ENCODE data around the gene LEF1. TPM values are rescaled to one million over a fixed set of nuclear protein-coding genes. Genes with fewer than 3 reads are reported as not detected.

The LEF1 gene
- total and polyA plus RNA-seq, 2 donors (not counting 3 experiments of a cell fraction or from before 2014, with no cell fraction given), result 0.46 TPM; not detected in 1

DNA sequence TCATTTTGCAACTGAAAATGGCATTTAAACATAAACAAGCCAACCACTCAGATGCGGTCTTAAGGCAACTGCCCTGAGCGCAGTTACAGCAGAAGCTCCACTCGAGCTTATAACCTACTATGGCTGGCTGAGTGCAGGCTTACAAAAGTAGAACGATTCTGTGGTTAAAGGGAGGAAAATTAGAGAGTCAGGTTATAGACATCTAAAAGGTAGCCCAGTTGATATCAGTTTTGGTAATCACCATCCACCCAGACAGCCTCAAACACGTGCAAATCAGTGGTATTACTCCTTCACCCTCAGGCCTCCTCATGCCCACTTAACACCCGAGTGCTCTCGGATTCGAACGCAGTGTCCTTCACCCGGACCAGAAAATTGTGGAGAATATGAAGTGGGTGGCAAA is 3.1 kb downstream of the LEF1 start:
- H2AFZ ChIP-seq (ENCODE audit: low read depth, low read length), result no peak overlapping the region
- no peaks in the 10 kb centered on the region for H3K9me1 ChIP-seq (replicated peaks; ENCODE audit: control insufficient read depth, extremely low read depth, insufficient read depth, low read length)
- no peaks in the 10 kb centered on the region for H3K79me2 ChIP-seq (ENCODE audit: control insufficient read depth, insufficient read depth, low read length)
- H3K27ac ChIP-seq (ENCODE audit: insufficient read depth, low read depth, low read length), result no peak overlapping the region
- no TSS peak for BruUV-seq (replicated peaks)
- POLR2A ChIA-PET, result no interaction called here
- intact Hi-C loops (cut with micrococcal nuclease), result loop anchor here (10.0 kb wide), 1 partner anchor 409 kb away; no protein-coding TSS in a partner anchor
- no peak for FAIRE-seq
- DNase-seq (ENCODE audit: low read depth, low spot score), result no peak
- no peaks in the 10 kb centered on the region for H4K20me1 ChIP-seq (replicated peaks; ENCODE audit: control insufficient read depth, extremely low read depth, insufficient read depth, low read length)
- no peaks in the 10 kb centered on the region for H3K9me3 ChIP-seq (replicated peaks; ENCODE audit: control insufficient read depth, insufficient read depth, low read length)
- H3K36me3 ChIP-seq (ENCODE audit: control insufficient read depth in 2 of 2, extremely low read depth in 1 of 2, insufficient read depth in 2 of 2, low read length in 2 of 2), result no peaks in the 10 kb centered on the region
- H3K9ac ChIP-seq (replicated peaks; ENCODE audit: extremely low read depth, insufficient read depth, low read length), result no peak overlapping the region
- H3K4me2 ChIP-seq (ENCODE audit: insufficient read depth, low read length), result no peak overlapping the region
- peaks cover 12% of the 10 kb centered on the region for H3K4me1 ChIP-seq (ENCODE audit: control insufficient read depth, extremely low read depth, insufficient read depth, low read length)
- CTCF ChIA-PET, result interaction anchor here (1.1 kb wide), 1 partner anchor 147 kb away, joined by 3 read pairs; no protein-coding TSS in a partner anchor
- no peak overlapping the region for H3K4me3 ChIP-seq (replicated peaks in 1 of 3; ENCODE audit: insufficient read depth in 1 of 3, low read depth in 1 of 3, low read length in 3 of 3)
- peaks cover 60 to 96% of the 10 kb centered on the region in 2 experiments for H3K27me3 ChIP-seq (ENCODE audit: control insufficient read depth in 2 of 2, insufficient read depth in 2 of 2, low read length in 2 of 2)
- TF ChIP-seq JUN (IDR thresholded peaks at IDR 0.05; ENCODE audit: borderline replicate concordance, insufficient read depth, insufficient read length, low read depth) (no peak), EZH2 (IDR thresholded peaks at IDR 0.05; ENCODE audit: borderline replicate concordance, low read depth, low read length, severe bottlenecking) (no peak)
- dilution Hi-C loops (cut with MboI; ENCODE audit: extremely low pct_ligation_motif_present, low sequenced_read_pairs), result no loop called here

DNA sequence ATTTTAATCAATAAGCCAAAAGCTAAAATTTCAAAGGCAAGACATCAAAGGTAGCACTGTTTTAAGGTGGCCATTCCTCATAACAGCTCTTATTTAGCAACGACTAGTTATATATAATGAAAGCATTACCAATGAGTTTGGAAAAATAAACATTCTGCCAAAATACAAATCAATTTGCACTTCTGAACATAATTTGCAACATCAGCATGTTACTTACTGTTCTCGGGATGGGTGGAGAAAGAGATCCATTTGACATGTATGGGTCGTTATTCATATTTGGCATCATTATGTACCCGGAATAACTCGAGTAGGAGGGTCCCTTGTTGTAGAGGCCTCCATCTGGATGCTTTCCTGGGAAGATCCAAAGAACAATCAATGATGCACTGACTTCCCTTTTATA is 5.4 kb downstream of the LEF1 start:
- ChIA-PET POLR2A (no interaction called here), CTCF (interaction anchor here (0.7 kb wide), 1 partner anchor 19 kb away, joined by 3 read pairs; no protein-coding TSS in a partner anchor)
- Histone ChIP-seq H3K9me3 (replicated peaks; ENCODE audit: control insufficient read depth, insufficient read depth, low read length) (no peaks in the 10 kb centered on the region), H3K4me3 (replicated peaks in 1 of 3; ENCODE audit: insufficient read depth in 1 of 3, low read depth in 1 of 3, low read length in 3 of 3) (no peak overlapping the region), H4K20me1 (replicated peaks; ENCODE audit: control insufficient read depth, extremely low read depth, insufficient read depth, low read length) (no peaks in the 10 kb centered on the region), H3K9me1 (replicated peaks; ENCODE audit: control insufficient read depth, extremely low read depth, insufficient read depth, low read length) (no peaks in the 10 kb centered on the region), H3K27me3 (ENCODE audit: control insufficient read depth in 2 of 2, insufficient read depth in 2 of 2, low read length in 2 of 2) (peaks cover 43 to 83% of the 10 kb centered on the region in 2 experiments), H3K27ac (ENCODE audit: insufficient read depth, low read depth, low read length) (no peak overlapping the region), H3K79me2 (ENCODE audit: control insufficient read depth, insufficient read depth, low read length) (no peaks in the 10 kb centered on the region), H3K4me2 (ENCODE audit: insufficient read depth, low read length) (no peak overlapping the region), H3K4me1 (ENCODE audit: control insufficient read depth, extremely low read depth, insufficient read depth, low read length) (peaks cover 10% of the 10 kb centered on the region), H2AFZ (ENCODE audit: low read depth, low read length) (no peak overlapping the region), H3K9ac (replicated peaks; ENCODE audit: extremely low read depth, insufficient read depth, low read length) (no peak overlapping the region), H3K36me3 (ENCODE audit: control insufficient read depth in 2 of 2, extremely low read depth in 1 of 2, insufficient read depth in 2 of 2, low read length in 2 of 2) (no peaks in the 10 kb centered on the region)
- FAIRE-seq (no peak), DNase-seq (ENCODE audit: low read depth, low spot score) (no peak)
- dilution Hi-C loops (cut with MboI; ENCODE audit: extremely low pct_ligation_motif_present, low sequenced_read_pairs) (no loop called here), intact Hi-C loops (cut with micrococcal nuclease) (loop anchor here (10.0 kb wide), 1 partner anchor 411 kb away; no protein-coding TSS in a partner anchor)
- BruUV-seq (replicated peaks), result no TSS peak
- TF ChIP-seq EZH2 (IDR thresholded peaks at IDR 0.05; ENCODE audit: borderline replicate concordance, low read depth, low read length, severe bottlenecking) (no peak), GATA2 (IDR thresholded peaks at IDR 0.05; ENCODE audit: insufficient read depth, insufficient read length, low read depth, low read length) (no peak), JUN (IDR thresholded peaks at IDR 0.05; ENCODE audit: borderline replicate concordance, insufficient read depth, insufficient read length, low read depth) (no peak), MYC (IDR thresholded peaks at IDR 0.05; ENCODE audit: low read depth, low read length) (no peak), POLR2AphosphoS5 (IDR thresholded peaks at IDR 0.05; ENCODE audit: insufficient read depth, low read depth, low read length) (no peak), POLR2A (IDR thresholded peaks at IDR 0.05; ENCODE audit: low read depth, low read length) (no peak), FOS (IDR thresholded peaks at IDR 0.05; ENCODE audit: borderline replicate concordance, insufficient read depth, low read length) (no peak)
- TF ChIP-seq, protein P1, sequence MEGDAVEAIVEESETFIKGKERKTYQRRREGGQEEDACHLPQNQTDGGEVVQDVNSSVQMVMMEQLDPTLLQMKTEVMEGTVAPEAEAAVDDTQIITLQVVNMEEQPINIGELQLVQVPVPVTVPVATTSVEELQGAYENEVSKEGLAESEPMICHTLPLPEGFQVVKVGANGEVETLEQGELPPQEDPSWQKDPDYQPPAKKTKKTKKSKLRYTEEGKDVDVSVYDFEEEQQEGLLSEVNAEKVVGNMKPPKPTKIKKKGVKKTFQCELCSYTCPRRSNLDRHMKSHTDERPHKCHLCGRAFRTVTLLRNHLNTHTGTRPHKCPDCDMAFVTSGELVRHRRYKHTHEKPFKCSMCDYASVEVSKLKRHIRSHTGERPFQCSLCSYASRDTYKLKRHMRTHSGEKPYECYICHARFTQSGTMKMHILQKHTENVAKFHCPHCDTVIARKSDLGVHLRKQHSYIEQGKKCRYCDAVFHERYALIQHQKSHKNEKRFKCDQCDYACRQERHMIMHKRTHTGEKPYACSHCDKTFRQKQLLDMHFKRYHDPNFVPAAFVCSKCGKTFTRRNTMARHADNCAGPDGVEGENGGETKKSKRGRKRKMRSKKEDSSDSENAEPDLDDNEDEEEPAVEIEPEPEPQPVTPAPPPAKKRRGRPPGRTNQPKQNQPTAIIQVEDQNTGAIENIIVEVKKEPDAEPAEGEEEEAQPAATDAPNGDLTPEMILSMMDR (IDR thresholded peaks at IDR 0.05; ENCODE audit: extremely low read depth in 1 of 2, insufficient read depth in 1 of 2, low read depth in 1 of 2, low read length in 2 of 2), result no peak
- TF ChIP-seq, protein P2, sequence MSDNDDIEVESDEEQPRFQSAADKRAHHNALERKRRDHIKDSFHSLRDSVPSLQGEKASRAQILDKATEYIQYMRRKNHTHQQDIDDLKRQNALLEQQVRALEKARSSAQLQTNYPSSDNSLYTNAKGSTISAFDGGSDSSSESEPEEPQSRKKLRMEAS (IDR thresholded peaks at IDR 0.05; ENCODE audit: insufficient read depth, insufficient read length), result no peak

Data from endothelial cell of umbilical vein (primary cell).